NCI-H2227 (cell line): ENCODE measurements around the gene NFX1.
A peak's percentile ranks its signal among the peaks of the same experiment; 100 is the strongest.

ENCODE experiments used
- DNase-seq: peaks from one replicate; lab custom pipeline; 2025; ENCODE audit not compliant: unreplicated experiment; lab: John Stamatoyannopoulos, UW

Gene NFX1

DNA sequence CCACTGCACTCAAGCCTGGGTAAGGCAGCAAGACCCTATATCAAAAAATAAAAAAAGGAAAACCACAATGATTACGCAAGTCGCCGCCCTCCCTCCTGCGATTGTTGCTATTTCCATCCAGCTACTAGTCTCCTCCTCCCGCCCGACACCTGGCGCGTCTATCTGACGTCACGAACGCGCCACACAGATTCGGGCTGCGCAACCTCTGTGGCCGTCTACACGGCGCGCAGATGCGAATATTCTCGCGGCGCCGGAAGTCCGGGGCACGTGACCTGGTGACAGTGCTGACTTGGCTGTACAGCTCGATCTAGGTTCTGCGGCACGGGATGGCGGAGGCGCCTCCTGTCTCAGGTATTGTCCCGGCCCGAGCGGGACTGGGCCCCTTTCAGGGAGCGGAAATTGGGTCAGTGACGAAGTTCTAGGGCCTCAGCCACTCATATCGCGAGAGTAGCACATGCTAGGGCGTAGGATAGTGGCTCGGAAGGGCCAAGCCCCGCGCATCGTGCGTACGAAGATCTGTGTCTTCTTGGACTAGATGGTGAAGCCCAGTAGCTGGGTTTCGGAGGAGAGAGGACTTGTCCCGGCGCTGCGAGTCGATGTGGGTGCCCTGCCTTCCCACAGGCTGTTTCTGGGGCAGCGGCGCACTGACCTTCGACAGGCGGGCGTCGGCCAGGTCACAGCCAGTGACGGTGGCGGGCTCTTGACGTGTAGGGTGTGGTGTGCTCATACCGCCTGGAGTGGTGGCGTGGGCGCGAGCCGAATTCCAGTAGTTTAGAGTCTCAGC, at the start of gene NFX1:
Gene NFX1, plus strand, starts transcription at position 270 of the 784 bp plus-strand sequence. Its CDS starts 57 bp downstream, at position 327.
- DNase-seq: peak; percentile 97

DNA sequence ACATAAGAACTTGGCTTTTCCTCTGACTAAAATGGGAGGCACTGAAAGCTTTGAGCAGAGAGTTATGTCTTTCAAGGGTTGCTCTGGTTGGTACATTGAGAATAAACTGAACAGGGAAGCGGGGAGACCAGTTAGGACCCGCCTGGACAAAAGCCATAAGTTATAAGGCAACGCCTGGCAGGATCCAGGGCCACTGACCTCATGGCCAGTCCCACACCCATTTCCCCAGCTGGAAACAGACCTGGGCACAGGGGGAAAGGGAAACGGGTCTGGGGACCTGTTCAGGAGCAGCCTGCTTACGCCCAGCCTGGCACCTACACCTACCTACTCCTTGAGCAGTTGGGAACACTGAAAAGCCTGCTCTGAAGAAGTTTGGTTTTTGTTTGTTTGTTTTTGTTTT, 49.0 kb upstream of the NFX1 start:
- DNase-seq: no peak

DNA sequence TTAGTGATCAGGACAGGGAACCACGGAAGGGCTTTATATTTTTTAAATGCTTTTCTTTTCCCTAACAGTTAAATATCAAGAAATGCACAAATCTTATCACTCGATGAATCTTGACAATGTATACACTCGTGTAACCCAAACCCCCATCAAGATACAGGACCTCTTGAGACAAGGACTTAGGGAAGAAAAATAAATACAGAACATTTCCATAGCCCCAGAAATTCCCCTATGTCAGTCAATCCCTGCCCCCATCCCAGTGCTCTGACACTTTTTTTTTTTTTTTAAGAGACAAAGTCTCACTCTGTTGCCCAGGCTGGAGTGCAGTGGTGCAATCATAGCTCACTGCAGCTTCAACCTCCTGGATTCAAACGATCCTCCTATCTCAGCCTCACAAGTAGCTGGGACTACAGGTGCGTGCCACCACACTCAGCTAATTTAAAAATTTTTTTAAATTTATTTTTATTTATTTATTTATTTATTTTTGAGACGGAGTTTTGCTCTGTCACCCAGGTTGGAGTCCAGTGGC, 47.6 kb upstream of the NFX1 start:
- DNase-seq: no peak

DNA sequence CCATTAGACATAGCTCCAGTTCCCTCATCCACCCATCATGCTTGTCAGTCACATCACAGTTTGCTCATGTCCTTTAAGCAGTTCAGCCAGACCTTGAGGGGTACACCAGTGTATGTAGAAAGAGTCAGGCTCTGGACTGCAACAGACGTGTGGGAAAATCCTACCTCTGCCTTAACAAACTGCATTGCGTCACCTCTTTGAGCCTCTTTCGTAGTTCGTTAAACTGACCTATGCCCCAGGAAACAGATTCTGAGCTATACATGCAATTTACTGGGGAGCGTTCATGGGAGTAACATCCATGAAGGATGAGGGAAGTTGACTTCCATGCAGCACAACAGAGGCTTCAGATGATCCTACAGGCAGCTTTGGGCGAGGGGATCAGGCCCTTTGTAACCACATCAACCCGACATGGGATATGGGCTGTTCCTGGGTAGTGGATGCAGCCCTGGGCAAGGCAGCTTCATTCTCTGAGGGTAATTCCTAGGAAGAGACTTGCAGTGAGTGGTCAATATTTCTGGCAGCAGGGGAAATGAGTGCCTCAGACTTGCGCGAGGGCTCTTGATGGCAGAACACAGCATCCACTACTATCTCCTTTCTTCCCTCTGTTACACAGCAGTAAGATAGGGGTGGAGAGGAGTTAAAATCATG, 46.1 kb upstream of the NFX1 start:
- DNase-seq: no peak

DNA sequence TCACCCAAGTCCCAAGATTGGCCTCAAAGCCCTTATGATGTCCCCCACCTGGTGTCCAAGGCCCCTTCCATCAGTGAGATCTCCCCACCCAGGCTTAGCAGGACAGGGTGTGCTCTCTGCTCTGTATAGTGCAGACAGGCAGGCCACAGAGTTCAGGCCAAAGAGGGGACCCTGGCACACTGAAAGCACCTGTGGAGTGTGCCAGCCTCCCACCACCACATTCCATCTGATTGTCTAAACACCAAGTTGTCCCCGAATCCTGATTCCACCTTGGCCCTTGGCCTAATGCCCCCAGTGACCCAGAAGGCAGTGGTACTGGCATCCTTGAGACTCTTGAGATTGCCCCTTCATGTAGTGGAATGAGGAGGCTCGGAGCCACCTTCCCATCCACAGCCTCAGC, 45.0 kb upstream of the NFX1 start:
- no peak for DNase-seq

DNA sequence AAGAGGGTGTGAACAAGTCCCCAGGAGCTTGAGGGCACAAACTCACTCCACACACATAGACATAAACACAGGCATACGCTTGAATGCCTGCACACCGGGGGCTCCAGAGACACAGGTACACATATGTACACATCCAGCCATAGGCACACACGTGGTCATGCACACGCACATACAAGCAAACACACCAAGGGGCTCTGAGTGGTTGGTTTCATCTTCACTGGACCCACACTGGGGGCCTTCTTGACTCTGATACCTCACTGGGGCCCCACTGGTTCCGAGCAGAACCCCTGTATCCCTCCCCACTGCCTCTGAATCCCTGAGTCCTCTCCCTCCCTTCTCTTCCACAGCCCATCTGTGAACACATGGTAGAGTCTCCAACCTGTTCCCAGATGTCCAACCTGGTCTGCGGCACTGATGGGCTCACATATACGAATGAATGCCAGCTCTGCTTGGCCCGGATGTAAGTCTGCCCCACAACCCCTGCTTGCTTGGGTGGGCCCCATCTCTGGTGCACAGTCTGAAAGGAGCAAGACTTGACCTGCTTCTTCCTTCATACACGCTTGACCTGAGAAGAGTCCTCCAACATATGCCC, 44.0 kb upstream of the NFX1 start:
- DNase-seq: no peak

DNA sequence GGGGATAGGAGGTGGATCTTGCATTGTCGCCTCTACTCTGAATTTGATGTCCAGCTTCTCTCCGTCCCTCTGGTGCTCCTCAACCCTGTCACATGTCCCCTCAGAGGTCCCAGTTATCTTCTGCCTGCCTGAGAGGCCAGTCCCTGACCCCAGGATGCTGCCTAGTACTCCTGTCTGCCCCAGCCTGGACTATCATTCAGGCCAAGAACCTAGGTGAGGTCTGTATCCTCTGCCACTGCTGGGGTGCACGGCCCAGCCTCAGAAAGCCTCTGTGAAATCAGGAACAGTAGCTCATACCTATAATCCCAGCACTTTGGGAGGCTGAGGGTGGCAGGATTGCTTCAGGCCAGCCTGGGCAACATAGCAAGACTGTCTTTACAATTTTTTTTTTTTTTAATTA, 41.7 kb upstream of the NFX1 start:
- DNase-seq: no peak

DNA sequence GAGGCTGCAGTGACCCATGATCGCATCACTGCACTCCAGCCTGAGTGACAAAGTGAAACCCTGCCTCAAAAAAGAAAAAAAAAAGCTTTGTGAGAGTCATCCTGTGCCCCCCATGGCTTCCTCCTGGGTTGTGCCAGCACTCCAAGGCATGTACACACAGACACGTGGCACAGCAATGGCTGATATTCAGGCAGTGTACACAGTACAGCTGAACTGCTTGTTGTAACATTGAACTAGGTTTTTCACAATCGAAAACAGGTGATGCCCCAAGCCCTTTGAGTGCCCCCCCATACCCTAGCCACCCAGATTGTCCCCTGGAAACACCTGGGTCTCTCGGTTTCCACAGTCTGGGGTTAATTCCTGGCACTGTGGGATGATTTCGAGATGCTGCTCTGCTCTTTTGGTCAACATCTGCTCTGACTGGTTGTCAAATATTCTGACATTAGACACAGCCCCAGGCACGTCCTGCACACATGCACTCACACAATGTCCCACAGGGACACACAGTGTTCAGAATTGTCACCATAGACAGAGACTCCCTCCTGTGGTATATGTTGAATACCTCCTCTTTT, 41.1 kb upstream of the NFX1 start:
- no peak for DNase-seq

DNA sequence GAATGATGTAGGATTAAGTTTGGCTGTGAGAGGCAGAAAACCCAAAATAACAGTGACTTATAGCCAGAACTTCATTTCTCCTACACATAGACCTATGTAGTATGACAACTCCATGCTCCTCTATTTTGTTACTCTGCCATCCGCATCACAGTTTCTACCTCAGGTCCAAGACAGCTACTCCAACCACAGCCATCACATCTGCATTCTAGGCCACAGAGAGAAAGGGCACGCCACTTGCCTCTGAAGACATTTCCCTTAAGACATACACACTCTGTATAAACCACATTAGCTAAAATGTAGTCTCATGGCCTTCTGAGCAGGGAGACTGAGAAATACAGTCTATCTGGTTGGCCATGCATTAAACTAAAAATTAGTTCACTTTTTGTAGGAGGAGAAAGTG, 40.3 kb upstream of the NFX1 start:
- no peak for DNase-seq

DNA sequence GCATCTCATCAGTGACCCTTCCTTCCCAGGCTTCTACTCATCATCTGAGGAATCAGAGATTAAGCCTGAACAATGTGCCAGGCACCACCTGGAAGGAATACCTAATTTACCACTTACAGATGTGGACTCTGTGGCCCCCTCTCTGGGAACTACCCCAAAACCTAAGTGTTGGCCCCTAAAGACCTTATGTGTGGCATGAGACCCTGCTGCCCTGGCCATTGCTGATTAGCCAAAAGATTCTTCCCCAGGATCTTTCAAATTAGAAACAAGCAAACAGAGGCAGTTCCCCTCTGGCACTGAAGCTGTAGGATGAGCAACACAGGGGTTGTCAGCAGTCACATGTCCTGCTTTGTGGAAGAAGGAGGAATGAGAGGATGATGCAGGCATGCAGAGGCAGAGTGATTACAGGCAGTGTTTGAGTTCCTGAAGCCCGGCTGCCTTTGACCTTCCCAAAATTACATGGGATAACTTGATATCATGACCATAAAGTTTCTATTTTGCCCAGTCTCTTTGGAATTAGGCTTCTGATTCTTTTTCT, 39.8 kb upstream of the NFX1 start:
- no peak for DNase-seq

DNA sequence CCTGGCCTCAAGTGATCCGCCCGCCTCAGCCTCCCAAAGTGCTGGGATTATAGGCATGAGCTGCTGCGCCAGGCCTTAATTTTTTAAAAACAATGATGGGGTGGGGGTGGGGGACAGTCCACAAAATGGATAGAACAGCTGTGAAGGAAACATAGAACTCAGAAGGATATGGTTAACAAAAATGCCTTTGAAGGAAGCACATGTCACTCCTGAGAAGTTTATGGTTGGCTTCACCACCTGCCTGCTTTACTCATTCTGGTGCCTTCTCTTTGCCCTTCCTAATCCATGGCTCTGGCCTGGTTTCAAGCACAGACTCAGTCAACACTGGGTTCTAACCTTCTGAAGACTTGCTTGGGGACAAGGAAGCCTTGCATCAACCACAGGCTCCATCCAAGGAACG, 36.1 kb upstream of the NFX1 start:
- no peak for DNase-seq

DNA sequence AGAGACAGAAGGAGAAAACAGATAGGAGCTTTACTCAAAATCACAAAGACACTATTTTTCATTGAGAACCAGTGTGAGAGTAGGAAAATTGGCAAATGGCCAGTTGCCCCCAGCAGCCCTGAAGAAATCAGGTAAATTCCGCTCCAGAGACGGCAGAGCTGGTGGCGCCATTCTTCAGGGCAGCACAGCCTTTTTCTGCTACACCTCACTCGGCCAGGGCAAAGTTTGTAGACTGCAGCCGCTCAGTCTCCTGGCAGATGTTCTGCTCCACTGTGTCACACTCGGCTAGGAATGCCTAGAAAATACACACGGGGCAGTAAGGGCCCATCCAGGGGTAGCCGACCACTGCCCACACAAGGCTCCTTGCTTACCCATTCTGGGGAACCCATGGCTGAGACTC, 35.3 kb upstream of the NFX1 start:
- DNase-seq: no peak

DNA sequence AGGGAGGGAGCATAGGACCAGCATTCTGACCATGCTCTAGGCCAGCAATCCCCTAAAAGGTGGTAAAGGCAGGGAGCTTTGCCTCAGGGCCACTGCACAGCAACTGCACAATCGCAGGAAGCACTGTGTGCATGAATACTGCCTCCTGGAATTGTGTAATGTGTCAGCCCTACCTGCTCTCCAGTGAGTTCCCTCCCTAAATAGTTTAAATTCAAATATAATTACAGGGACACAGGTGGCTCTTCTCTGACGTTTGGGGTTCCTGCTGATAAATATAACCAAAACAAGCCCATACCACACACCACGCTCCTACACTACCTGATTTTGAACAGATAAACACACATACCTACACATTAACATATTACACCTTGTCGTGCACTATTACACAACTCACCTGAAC, 34.8 kb upstream of the NFX1 start:
- no peak for DNase-seq

DNA sequence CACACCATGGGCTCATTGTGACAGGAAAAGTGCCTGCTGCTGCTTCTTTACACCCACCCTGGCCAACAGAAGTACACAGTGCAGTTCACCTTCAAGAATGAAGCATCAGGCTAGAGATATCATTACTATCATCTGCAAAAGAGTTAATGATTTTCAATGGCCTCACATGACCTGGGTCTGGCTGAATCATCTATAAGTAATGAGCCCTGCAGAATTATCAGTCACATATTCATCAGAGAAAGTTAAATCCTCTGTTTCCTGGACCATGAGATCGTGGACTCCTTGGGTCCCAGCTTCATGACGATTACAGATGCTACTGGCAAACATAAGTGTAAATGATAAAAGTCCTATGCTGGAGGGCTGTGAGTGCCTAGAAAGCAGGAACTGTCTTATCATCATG, 34.1 kb upstream of the NFX1 start:
- DNase-seq: no peak

DNA sequence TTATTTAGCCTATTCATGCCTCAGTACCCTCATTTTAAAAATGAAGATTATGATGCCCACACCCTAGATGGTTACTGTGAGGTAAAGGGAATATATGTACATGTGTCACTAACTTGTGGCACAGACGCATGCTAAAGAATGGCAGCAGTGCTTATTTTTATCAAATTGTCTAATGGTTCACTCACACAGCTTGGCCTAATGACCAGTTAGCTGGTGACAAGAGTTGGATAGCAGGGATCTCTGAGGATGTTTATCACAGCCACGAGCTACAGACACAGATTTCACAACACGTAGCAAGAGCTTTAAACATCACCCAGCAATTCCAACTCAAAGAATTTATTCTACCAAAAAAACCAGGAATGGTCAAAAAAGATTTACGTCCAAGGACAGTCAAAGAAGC, 33.0 kb upstream of the NFX1 start:
- no peak for DNase-seq

DNA sequence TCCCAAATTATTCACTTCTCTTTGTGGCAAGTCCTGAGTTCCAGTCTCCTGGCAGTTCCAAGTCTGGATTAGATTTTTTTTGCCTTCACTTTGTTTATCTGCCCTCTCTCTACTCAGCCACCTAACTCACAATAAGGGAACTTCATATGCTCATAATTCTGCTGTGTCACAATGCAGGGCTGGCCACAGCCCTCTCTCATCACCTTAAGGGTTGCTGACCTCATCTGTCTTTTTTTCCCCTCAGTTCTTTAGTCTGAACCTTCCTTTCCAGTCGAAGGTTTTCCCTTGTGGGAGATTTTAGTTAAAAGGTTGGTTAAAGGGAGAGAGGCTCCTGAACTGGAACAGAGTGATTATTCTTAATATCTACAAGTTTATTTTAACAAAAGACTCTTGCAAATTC, 29.9 kb upstream of the NFX1 start:
- DNase-seq: no peak

DNA sequence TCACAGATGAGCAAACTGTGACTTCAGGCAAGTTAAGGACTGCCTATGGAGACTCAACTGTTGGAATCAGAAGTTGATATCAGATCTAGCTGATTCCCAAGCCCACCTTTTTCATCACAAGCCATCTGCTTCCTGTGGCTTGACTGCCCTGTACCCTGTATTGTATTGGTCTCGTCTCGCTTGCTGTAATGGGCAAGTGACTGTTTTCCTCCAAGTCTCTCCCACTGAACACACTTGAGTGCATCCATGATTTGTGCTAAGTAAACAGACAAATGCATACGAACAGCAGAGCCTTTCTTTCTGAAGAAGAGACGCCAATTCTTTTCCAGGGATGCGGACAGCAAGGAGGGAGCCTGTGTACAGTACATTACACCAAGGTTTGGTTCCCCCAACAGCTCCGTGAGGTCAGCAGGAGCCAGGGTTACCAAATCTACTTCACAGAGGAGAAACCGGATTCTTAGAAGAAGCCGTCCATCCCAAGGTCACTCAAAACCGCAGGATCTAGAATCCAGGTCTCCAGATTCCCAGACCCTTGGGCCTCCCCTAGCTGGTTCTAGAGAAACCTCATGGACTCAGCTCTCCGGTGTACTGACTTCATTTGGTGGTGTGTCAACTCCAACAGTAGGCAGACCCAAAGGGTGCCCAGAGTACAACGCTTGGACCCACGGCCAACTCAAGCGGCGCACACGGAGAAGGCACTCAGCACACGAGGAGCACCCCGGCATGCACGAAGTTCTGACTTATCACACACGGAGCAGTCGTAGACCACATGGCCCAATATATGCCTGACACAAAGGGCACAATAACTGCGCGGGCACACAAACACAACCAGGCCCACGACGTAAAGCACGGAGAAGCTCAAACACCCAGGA, 26.9 kb upstream of the NFX1 start:
- DNase-seq: no peak

DNA sequence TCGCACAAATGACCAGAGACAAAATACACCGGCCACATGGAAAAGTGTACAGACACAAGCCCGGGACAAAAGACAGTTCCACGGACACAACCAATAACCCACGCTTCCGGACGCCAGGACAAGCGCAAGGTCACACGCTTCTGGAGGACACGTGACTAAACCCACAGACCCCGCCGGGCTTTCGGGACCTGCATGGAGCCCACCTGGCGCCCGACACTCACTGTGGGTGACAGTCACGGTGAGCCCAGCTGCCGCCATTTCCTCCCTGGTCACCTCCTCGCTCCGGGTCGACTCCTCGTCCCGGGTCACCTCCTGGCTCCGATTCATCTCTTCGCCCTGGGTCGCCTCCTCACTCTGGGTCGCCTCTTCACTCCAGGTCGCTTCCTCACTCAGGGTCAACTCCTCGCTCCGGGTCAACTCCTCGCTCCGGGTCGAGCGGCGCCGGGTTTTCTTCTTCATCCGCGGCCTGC, 26.3 kb upstream of the NFX1 start:
- DNase-seq: peak; percentile 38

DNA sequence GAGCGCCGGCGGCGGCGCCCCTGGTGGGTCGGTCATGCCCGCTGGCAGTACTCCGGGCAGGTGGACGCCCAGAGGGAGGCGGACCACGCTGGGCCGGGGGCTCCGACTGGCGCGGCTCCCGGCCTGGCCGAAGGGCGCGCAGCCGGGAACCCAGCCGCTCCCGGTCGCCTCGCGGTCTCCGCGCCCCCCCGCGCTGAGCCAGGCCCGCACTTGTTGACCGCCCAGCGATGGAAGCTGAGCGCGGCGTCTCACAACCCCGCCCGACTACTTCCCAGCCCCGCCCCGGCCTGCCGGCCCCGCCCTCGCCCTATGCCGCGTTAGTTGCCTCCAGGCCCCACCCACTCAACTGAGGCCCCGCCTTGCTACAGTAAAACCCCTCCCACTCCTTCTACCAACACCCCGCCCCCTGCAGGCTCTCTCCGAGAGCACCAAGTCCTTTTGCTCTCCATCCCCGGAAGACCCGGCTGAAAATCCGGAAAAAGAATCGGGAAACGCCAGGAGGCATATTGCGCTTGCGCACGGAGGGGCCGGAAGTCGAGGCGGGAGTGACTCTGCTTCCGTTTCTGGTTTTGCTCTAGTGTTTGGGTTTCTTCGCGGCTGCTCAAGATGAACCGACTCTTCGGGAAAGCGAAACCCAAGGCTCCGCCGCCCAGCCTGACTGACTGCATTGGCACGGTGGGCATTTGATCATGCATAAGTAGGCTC, 25.7 kb upstream of the NFX1 start, which contains the start of the genes BAG1 and CHMP5:
Gene BAG1, minus strand, starts transcription at position 236 of the 705 bp plus-strand sequence.
Gene CHMP5, plus strand, starts transcription at position 577 of the 705 bp plus-strand sequence. Its CDS starts 30 bp downstream, at position 607.
- peak; percentile 98 for DNase-seq
